Measurements from ENCODE around the gene MICAL3. TPM values are rescaled to one million over a fixed set of nuclear protein-coding genes. Genes with fewer than 3 reads are reported as not detected.
"Not testable (repeated sequence)": the region's sequence is repeated elsewhere in the genome, so short reads cannot be mapped to it uniquely, and the experiment has no call there.

The MICAL3 gene
- total and polyA plus RNA-seq, 2 donors: 2.7 to 4.0 TPM

DNA sequence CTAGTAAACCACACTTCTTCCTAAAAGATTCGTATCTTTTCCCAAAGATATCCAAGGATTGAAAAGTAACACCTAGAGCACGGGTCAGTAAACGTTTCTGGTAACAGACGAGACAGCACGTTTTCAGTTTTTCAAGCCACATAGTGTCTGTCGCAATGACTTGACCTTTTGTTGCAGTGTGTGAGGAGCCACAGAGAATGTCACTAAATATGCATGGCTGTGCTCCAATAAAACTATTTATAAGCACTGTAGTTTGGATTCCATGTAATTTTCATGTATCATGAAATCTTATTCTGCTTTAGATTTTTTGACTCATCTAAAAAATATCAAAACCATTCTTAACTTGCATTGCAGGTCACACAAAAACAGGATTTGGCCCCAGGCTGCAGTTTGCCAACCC is 18.3 kb upstream of the MICAL3 start:
- Histone ChIP-seq H3K27me3 (ENCODE audit: control insufficient read depth in 2 of 2, insufficient read depth in 1 of 2, low read length in 1 of 2) (no peaks in the 10 kb centered on the region), H3K36me3 (ENCODE audit: control insufficient read depth in 2 of 2, insufficient read depth in 2 of 2, low read length in 1 of 2) (no peaks in the 10 kb centered on the region), H3K27ac (ENCODE audit: low read depth in 1 of 2, low read length in 1 of 2) (no peak overlapping the region), H3K4me3 (ENCODE audit: low read length in 2 of 2) (no peak overlapping the region), H3K9me3 (ENCODE audit: control insufficient read depth in 2 of 2, insufficient read depth in 1 of 2, low read length in 1 of 2) (no peaks in the 10 kb centered on the region), H3K4me1 (ENCODE audit: control insufficient read depth in 2 of 2, insufficient read depth in 2 of 2, low read length in 2 of 2) (no peaks in the 10 kb centered on the region)
- DNase-seq (ENCODE audit: low read depth in 6 of 9, low spot score in 9 of 9): no peak
- WGBS: 92% methylated on average over 6 of the region's 6 CpGs

DNA sequence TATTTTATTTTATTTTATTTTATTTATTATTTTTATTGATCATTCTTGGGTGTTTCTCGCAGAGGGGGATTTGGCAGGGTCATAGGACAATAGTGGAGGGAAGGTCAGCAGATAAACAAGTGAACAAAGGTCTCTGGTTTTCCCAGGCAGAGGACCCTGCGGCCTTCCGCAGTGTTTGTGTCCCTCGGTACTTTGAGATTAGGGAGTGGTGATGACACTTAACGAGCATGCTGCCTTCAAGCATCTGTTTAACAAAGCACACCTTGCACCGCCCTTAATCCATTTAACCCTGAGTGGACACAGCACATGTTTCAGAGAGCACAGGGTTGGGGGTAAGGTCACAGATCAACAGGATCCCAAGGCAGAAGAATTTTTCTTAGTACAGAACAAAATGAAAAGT is 16.5 kb upstream of the MICAL3 start:
- not testable (repeated sequence) for H3K4me3 ChIP-seq (ENCODE audit: low read length in 2 of 2); H3K9me3 ChIP-seq (ENCODE audit: control insufficient read depth in 2 of 2, insufficient read depth in 1 of 2, low read length in 1 of 2); H3K27me3 ChIP-seq (ENCODE audit: control insufficient read depth in 2 of 2, insufficient read depth in 1 of 2, low read length in 1 of 2); H3K36me3 ChIP-seq (ENCODE audit: control insufficient read depth in 2 of 2, insufficient read depth in 2 of 2, low read length in 1 of 2); H3K27ac ChIP-seq (ENCODE audit: low read depth in 1 of 2, low read length in 1 of 2); DNase-seq (ENCODE audit: low read depth in 6 of 9, low spot score in 9 of 9); H3K4me1 ChIP-seq (ENCODE audit: control insufficient read depth in 2 of 2, insufficient read depth in 2 of 2, low read length in 2 of 2)
- 96% methylated on average over 6 of the region's 6 CpGs for WGBS

DNA sequence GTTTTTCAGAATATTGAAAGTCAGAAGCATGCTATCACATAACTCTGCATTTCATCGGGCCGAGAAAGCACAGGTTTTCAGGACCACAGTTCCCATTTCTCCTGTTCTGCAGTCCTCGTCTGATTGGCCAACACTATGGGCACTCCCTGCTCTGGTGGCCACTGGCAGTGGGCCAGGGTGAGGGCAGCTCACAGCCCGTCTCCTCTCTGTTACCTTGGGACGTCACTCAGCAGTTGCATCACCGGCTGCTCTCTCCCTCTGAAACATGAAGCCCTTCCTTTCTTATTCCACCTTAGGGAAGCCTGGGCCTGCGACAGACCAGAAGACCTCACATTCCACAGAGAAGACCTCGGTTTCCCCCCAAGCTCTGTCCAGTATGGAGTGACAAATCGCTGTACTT is 11.4 kb upstream of the MICAL3 start:
- H3K4me1 ChIP-seq (ENCODE audit: control insufficient read depth in 2 of 2, insufficient read depth in 2 of 2, low read length in 2 of 2): no peaks in the 10 kb centered on the region
- no peaks in the 10 kb centered on the region for H3K36me3 ChIP-seq (ENCODE audit: control insufficient read depth in 2 of 2, insufficient read depth in 2 of 2, low read length in 1 of 2)
- H3K27me3 ChIP-seq (ENCODE audit: control insufficient read depth in 2 of 2, insufficient read depth in 1 of 2, low read length in 1 of 2): no peaks in the 10 kb centered on the region
- no peaks in the 10 kb centered on the region for H3K9me3 ChIP-seq (ENCODE audit: control insufficient read depth in 2 of 2, insufficient read depth in 1 of 2, low read length in 1 of 2)
- no peak overlapping the region for H3K4me3 ChIP-seq (ENCODE audit: low read length in 2 of 2)
- no peak overlapping the region for H3K27ac ChIP-seq (ENCODE audit: low read depth in 1 of 2, low read length in 1 of 2)
- DNase-seq (ENCODE audit: low read depth in 6 of 9, low spot score in 9 of 9): no peak
- WGBS: 91% methylated on average over 9 of the region's 9 CpGs

DNA sequence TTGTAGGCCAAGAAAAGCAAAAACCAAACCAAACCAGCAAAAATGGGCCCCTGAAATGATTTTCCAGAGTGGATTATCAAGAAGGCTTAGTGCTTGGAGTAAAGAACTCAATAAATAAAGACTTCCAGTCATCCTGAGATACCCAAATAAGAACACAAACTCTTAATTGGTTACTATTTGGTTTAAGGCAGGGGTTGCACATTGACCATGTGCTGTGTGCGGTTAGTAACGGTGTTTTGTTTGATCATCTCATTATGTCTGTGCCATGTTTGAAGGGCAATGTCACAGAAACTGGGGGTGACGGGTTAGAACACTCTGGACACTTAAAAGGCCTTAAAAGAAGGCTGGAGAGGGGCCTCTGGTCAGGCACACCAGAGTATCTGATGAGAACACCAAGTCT is 9.7 kb upstream of the MICAL3 start:
- H3K9me3 ChIP-seq (ENCODE audit: control insufficient read depth in 2 of 2, insufficient read depth in 1 of 2, low read length in 1 of 2): no peaks in the 10 kb centered on the region
- no peaks in the 10 kb centered on the region for H3K4me1 ChIP-seq (ENCODE audit: control insufficient read depth in 2 of 2, insufficient read depth in 2 of 2, low read length in 2 of 2)
- H3K27ac ChIP-seq (ENCODE audit: low read depth in 1 of 2, low read length in 1 of 2): no peak overlapping the region
- no peak overlapping the region for H3K4me3 ChIP-seq (ENCODE audit: low read length in 2 of 2)
- no peaks in the 10 kb centered on the region for H3K36me3 ChIP-seq (ENCODE audit: control insufficient read depth in 2 of 2, insufficient read depth in 2 of 2, low read length in 1 of 2)
- 96% methylated on average over 3 of the region's 3 CpGs for WGBS
- no peaks in the 10 kb centered on the region for H3K27me3 ChIP-seq (ENCODE audit: control insufficient read depth in 2 of 2, insufficient read depth in 1 of 2, low read length in 1 of 2)
- DNase-seq (ENCODE audit: low read depth in 6 of 9, low spot score in 9 of 9): no peak

DNA sequence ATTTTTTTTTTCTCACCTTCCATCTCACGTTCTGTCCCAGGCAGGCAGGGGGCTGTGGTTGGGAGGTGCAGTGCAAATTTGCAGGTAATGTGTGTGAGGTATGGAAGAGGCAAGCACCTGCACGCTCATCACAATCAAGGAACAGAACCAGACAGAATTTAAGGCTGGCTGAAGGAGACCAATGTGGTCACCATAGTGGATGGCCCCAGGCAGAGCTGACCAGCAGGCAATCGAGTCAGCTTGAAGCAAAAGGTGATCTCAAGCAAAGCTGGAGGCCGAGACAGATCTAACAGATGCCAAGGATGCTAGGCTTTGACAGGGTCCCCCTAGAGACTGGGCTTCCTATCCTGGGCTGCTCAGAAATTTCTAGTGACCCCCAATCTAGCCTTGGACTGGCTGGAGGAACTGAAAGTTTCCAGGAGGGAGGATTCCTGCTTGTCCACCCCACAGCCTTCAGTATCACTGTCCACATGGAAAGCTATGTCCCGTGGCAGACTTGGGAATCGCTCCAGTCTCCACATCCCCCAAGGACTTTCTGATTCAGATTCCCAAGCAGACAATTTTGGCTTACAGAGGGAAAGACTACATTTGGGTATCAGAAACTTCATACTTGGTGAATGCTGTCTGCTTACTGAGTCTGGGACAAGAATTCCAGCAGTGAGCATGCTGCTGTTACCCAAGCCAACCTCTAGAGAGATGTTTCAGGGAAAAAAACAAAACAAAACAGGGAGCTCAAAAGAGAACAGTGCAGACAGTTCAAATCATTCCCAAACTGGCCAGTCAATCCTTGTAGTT is 9.0 kb upstream of the MICAL3 start:
- WGBS: 93% methylated on average over 6 of the region's 6 CpGs
- H3K4me1 ChIP-seq (ENCODE audit: control insufficient read depth in 2 of 2, insufficient read depth in 2 of 2, low read length in 2 of 2): no peaks in the 10 kb centered on the region
- no peak overlapping the region for H3K27ac ChIP-seq (ENCODE audit: low read depth in 1 of 2, low read length in 1 of 2)
- H3K27me3 ChIP-seq (ENCODE audit: control insufficient read depth in 2 of 2, insufficient read depth in 1 of 2, low read length in 1 of 2): no peaks in the 10 kb centered on the region
- H3K4me3 ChIP-seq (ENCODE audit: low read length in 2 of 2): no peak overlapping the region
- no peaks in the 10 kb centered on the region for H3K36me3 ChIP-seq (ENCODE audit: control insufficient read depth in 2 of 2, insufficient read depth in 2 of 2, low read length in 1 of 2)
- no peaks in the 10 kb centered on the region for H3K9me3 ChIP-seq (ENCODE audit: control insufficient read depth in 2 of 2, insufficient read depth in 1 of 2, low read length in 1 of 2)
- DNase-seq (ENCODE audit: low read depth in 6 of 9, low spot score in 9 of 9): no peak

DNA sequence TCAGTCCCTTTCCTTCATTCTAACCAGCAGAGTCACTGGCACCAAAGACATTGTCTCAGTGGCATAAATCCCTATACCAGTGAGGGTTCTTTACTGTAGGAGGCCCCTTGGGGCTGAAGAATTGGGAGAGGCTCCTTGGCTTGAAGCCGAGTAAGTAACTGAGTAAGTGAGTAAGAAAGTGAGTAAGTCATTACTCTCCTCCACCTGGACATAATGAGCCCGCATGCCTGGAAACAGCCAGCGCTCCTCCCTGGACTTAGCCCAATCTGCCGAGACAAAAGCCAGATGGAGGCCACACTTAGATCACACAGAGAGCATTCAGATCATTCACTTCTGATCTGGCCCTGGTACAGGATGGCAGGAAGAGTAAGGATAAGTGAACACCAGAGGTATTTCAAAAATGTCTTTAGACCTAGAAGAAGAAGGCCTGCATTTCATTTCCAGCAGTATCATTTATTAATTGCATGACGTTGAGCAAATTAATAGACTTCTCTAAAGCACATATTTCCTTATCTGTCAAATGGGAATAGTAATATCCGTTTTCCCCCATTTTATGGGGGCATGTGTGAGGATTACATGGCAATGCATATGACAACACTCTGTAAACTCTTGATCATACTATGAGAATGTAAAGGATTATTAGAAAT is 8.2 kb upstream of the MICAL3 start:
- WGBS: 94% methylated on average over 6 of the region's 6 CpGs
- no peaks in the 10 kb centered on the region for H3K36me3 ChIP-seq (ENCODE audit: control insufficient read depth in 2 of 2, insufficient read depth in 2 of 2, low read length in 1 of 2)

DNA sequence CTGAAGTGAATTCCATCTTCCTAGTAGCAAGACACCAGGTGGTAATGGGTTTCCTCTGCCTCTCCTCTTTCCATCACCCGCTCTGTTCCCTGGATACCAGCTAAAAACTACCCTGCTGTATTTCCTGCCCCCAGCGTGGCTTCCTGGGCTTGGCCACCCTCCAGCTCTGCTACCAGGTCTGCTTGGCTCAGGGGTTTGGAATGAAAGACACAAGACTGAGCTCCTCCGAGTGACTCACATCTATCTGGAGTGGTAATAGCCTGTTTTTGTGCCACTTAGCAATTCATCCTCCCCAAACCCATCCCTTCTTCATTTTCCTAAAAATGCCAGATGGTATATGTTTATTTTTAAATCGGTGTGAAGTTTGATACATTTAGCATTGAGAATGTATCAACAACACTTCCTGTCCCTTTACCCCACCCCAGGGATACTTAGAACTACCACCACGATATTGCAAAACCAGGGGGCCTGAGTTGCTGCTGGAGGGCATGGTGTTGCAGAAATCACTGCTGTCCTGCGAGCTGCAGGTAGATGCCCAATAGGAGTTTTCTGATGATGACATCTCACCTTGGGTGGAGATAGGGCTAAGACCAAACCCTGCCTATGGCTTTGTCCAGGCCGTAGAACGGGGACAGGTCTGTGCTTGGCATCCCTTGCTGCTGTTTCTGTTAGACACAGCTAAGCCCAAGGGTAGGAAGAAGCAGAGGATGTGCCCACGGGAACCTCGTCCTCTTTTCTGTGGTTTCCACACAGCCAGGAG is 7.5 kb upstream of the MICAL3 start:
- 84% methylated on average over 10 of the region's 10 CpGs for WGBS
- no peaks in the 10 kb centered on the region for H3K4me1 ChIP-seq (ENCODE audit: control insufficient read depth in 2 of 2, insufficient read depth in 2 of 2, low read length in 2 of 2)
- DNase-seq (ENCODE audit: low read depth in 6 of 9, low spot score in 9 of 9): no peak

More for the DNA sequence above, 8.2 kb upstream of the MICAL3 start:
- H3K27me3 ChIP-seq (ENCODE audit: control insufficient read depth in 2 of 2, insufficient read depth in 1 of 2, low read length in 1 of 2): no peaks in the 10 kb centered on the region
- H3K4me3 ChIP-seq (ENCODE audit: low read length in 2 of 2): no peak overlapping the region
- no peak overlapping the region for H3K27ac ChIP-seq (ENCODE audit: low read depth in 1 of 2, low read length in 1 of 2)
- H3K4me1 ChIP-seq (ENCODE audit: control insufficient read depth in 2 of 2, insufficient read depth in 2 of 2, low read length in 2 of 2): no peaks in the 10 kb centered on the region
- DNase-seq (ENCODE audit: low read depth in 6 of 9, low spot score in 9 of 9): no peak
- H3K9me3 ChIP-seq (ENCODE audit: control insufficient read depth in 2 of 2, insufficient read depth in 1 of 2, low read length in 1 of 2): no peaks in the 10 kb centered on the region

DNA sequence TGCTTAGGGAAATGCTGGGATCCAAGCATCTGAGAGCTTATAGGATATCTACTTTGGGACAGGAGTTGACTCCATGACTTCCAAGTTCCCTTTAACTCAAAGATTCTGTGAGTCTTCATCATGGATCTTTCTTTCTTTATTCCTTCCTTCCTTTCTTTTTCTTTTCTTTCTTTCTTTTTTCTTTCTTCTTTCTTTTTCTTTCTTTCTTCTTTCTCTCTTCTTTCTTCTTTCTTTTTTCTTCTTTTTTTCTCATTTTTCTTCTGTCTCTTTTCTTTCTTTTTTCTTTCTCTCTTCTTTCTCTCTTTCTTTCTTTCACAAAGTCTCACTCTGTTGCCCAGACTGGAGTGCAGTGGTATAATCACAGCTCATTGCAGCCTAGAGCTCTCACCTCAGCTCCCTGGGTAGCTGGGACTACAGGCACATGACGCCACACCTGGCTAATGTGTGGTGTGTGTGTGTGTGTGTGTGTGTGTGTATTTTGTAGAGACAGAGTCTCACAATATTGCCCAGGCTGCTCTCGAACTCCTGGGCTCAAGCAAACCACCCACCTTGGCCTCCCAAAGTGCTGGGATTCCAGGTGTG is 5.4 kb upstream of the MICAL3 start:
- DNase-seq (ENCODE audit: low read depth in 6 of 9, low spot score in 9 of 9): no peak
- H3K27ac ChIP-seq (ENCODE audit: low read depth in 1 of 2, low read length in 1 of 2): no peak overlapping the region
- WGBS: 91% methylated on average over 2 of the region's 2 CpGs

More for the DNA sequence above, 7.5 kb upstream of the MICAL3 start:
- Histone ChIP-seq H3K36me3 (ENCODE audit: control insufficient read depth in 2 of 2, insufficient read depth in 2 of 2, low read length in 1 of 2) (no peaks in the 10 kb centered on the region), H3K27me3 (ENCODE audit: control insufficient read depth in 2 of 2, insufficient read depth in 1 of 2, low read length in 1 of 2) (no peaks in the 10 kb centered on the region), H3K4me3 (ENCODE audit: low read length in 2 of 2) (no peak overlapping the region), H3K27ac (ENCODE audit: low read depth in 1 of 2, low read length in 1 of 2) (no peak overlapping the region), H3K9me3 (ENCODE audit: control insufficient read depth in 2 of 2, insufficient read depth in 1 of 2, low read length in 1 of 2) (no peaks in the 10 kb centered on the region)

More for the DNA sequence above, 5.4 kb upstream of the MICAL3 start:
- Histone ChIP-seq H3K4me1 (ENCODE audit: control insufficient read depth in 2 of 2, insufficient read depth in 2 of 2, low read length in 2 of 2) (peaks cover under 1 to 3% of the 10 kb centered on the region in 2 donors), H3K27me3 (ENCODE audit: control insufficient read depth in 2 of 2, insufficient read depth in 1 of 2, low read length in 1 of 2) (peaks cover 2 to 17% of the 10 kb centered on the region in 2 donors), H3K9me3 (ENCODE audit: control insufficient read depth in 2 of 2, insufficient read depth in 1 of 2, low read length in 1 of 2) (no peaks in the 10 kb centered on the region), H3K4me3 (ENCODE audit: low read length in 2 of 2) (no peak overlapping the region), H3K36me3 (ENCODE audit: control insufficient read depth in 2 of 2, insufficient read depth in 2 of 2, low read length in 1 of 2) (no peaks in the 10 kb centered on the region)
